ENCODE measurements around the gene IMMT.

Gene IMMT

DNA sequence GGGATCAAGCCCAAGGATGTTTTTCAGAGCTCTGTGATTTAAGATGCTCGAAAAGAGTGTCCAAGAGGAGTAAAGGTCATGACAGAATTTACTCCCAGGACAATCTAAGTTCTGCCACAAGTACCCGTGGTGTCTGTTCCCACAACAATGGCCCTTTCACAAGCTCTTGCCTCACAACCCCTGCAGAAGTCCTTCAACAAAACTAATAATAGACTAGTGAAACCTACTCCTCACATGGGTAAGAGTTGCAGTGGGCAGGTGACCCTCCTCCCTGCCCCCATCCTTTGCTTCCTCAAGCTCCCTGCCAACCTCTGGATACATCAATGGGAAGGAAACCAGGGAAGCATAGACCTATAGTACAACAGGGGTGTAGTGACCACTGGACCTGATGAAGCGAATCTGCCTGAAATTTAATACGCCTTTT lies 54.3 kb downstream of the IMMT start:
- peak; percentile 46 for DNase-seq (ENCODE audit: low spot score)

DNA sequence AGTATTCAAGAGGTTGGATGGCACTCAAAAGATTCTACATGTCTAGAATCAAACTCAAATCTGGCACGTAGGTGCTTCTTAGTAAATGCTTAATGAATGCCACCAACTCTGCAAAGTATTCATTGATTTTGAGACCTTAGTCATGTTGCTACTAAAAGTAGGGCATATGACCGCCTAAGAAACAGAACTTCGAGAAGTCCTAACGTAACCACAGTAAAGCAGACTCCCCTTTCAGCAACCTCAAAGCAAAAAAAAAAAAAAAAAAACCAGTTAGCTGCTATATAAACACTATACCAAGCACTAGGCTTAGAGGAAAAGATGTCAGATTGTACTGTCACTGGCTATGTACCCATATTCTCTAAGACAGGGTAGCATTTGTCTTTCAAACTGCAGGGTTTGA lies 55.3 kb downstream of the IMMT start:
- DNase-seq (ENCODE audit: low spot score), result no peak

DNA sequence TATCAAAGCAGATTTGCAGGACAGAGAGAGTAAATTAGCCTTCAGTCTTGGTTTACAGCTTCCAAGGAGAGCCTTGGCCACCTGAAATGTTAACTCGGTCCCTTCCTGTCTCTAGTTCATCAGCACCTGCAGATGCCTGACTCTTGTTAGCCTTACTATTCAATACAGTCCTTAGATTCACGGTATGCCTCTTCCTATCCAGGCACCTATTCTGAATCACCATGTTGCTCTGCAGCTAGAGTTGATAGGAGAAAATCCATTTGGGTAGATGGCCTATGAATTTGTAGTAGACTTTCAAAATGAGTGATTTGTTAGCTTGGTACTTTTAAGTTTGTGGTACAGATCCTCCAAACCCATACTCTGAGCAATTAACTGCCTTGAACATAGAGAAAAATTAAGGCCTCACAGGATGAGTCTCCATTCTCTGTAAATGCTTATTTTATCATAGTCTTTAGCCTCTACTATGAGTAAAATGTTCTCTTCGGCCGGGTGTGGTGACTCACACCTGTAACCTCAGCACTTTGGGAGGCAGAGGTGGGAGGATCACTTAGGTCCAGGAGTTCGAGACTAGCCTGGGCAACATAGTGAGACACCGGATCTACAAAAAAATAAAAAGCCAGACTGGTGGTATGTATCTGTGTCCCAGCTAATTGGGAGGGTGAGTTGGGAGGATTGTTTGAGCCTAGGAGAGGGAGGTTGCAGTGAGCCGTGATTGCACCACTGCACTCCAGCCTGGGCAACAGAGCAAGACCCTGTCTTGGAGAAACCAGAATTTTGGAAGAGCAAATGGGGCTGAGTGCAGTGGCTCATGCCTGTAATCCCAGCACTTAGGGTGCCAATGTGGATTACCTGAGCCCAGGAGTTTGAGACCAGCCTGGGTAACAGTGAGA lies 56.3 kb downstream of the IMMT start:
- no peak for DNase-seq (ENCODE audit: low spot score)

DNA sequence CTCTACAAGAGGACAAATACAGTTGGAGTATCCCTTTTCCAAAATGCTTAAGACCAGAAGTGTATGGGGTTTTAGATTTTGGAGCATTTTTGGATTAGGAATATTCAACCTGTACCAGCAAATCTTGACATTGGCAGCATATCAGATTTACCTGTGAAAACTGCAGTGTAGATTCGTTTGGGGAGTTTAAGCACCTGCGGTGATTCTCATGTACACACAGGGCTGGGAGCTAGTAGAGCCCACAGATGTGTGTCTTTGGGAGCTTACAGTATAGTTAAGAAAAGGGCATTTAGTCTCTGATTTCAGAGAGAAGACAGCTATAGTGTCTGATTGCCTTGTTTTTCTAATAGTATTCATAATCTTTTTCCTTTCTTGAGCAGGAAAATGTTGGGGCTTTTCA lies 59.1 kb downstream of the IMMT start:
- no peak for DNase-seq (ENCODE audit: low spot score)

DNA sequence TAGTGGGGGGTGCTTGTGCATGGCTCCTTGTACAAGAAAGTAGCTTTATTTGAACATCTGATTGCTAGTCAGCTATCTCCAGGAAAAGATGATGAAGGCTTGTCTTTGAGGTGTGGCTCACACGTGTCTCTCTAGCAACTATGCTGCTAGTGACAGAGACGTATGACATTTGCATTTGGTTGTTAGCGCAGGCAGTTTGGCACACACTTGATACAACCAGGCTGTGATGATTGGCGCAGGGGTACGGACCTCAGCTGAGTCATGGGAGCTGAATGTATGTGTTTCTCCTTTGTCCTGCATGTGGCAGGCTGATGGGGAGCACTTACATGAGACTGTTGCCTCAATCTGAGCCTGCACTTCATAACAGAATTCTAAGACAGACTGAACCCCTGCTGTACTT lies 59.6 kb downstream of the IMMT start:
- DNase-seq (ENCODE audit: low spot score), result no peak

DNA sequence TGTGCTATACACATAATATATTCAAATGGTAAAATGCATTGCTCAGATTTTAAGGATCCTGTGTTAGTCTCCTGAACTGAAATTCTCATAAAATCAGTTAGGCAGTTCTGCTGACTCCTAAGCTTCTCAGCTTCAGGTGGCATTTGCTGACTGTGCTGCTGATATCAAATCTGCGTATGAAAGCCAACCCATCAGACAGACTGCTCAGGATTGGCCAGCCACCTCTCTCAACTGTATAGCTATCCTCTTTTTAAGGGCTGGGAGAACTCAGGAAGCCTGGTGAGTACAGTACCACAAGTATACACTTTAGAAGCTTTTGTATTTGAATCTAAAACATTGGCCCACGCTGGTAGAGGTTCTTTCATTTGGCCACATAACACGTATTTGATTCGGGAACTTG lies 60.6 kb downstream of the IMMT start:
- DNase-seq (ENCODE audit: low spot score), result no peak

DNA sequence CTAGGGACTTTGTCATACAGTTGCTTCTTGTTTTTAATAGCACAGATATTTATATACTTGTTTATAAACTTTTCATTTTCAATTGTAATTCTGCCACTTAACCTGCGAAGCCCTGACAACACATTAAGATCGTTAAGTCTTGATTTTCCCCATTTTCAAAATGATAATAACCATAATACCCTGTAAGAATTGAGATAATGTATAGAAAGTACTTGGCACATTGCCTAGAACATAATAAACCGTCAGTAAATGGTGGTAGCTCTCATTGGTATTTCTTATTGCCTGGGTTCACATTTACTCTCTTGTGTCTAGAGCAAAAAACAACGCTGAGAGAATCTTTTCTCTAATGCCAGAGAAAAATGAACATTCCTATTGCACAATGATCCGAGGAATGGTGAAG lies 70.6 kb downstream of the IMMT start:
- no peak for DNase-seq (ENCODE audit: low spot score)

DNA sequence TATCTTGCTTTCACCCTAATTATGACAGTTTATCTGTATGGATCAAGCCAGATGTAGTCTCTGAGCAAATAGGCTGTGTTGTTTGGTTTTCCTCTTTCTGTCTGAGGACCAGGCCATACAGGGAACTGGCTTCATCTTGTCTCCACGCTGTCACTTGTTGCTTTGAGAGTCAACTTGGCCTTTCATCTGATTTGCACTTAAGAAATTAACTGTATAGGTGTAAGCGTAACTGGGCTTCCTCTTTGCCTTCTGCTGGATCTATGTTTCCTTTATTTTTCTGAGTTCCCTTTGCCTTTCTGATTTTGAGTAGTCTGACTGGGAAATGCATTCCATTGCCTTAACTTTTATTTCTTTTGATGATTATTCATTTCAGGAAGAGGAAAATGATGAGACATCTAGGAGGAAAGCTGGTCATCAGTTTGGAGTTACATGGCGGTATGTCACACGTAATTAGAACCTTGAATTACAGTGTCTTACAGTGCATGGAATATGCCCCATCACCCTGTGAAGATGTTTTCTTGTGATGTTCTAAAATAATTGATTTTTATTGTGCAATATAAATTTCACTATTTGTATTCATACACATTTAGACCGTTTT lies 71.8 kb downstream of the IMMT start:
- no peak for DNase-seq (ENCODE audit: low spot score)

DNA sequence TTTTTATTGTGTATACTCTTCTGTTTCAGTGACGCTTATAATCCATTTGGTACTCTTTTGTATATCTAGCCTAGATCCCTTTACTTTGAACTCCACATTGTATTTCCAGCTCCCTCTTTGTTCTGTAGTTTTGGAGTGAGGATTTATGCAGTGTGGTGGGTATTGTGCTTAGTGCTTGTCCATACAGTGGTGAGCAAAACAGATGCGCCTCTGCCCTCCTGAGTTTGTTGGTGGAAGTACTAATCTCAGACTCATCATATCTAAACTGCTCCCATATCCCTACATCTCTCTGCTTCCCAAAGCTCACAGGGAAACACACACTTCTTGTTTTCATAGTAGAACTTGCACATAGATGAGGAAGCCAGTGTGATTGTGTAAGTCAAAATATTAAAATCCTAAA lies 77.1 kb downstream of the IMMT start:
- no peak for DNase-seq (ENCODE audit: low spot score)

DNA sequence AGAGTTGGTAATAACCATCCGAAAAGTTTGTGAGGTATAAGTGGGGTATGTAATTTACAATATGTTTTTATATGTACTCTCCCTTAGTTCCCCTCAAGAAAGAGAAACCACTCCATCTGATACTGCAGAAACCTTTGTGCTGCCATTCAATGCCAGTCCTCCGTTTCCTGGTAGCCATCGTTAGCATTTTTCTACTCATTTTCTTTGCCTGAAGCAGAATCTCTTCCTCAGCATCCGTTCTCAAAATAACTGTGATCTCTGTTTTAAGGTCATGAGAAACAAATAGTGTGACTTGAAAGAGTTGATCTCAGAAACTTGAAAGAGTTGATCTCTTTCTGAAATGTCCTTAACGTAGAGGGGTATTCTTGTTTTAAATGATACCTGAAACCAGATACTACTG lies 88.2 kb downstream of the IMMT start:
- DNase-seq (ENCODE audit: low spot score), result no peak

DNA sequence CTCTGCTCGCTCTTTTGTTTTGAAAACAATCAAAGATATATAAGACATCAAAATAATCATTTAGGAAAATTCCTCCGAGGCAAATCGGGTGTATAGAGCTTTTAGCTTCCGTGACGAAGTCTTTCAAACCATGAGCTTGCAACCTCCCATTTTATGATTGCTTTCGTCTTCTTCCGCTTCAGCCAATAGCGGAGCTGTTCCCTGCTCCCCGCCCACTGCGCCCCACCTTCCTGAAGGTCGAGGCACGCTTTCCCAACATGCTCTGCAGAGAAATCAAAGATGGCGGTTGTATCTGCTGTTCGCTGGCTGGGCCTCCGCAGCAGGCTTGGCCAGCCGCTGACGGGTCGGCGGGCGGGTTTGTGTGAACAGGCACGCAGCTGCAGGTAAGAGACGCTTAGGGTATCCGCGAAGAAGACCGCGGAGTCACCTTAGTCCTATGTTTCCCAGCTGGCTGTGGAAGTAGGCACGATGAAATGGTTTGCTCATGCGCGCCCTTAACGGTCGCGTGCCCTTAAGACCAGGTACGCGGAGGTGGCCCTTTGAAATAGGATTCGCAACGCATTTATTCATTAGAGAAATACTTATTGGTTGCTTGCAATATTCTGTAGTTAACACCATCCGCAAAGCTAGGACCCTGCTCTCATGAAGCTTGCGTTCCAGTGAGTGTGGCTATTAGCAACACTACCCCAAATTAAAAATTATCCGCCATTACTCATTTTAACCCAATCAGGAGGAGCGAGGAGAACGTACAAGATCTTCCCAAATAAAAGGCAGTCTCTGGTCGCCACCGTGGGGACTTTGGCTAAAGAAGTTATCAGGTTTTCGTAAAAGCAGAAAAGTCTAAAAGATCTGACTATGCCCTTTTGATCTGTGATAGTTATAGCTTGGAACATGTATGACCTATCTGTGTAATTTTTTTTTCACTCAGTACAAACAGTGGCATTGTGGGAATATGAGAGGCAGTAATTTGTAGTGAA lies 89.0 kb downstream of the IMMT start, which contains the start of gene PTCD3:
Gene PTCD3 (plus strand): TSS at position 267 of the 977 bp plus-strand sequence. CDS start 13 bp downstream, at position 280.
- peak; percentile 93 for DNase-seq (ENCODE audit: low spot score)

DNA sequence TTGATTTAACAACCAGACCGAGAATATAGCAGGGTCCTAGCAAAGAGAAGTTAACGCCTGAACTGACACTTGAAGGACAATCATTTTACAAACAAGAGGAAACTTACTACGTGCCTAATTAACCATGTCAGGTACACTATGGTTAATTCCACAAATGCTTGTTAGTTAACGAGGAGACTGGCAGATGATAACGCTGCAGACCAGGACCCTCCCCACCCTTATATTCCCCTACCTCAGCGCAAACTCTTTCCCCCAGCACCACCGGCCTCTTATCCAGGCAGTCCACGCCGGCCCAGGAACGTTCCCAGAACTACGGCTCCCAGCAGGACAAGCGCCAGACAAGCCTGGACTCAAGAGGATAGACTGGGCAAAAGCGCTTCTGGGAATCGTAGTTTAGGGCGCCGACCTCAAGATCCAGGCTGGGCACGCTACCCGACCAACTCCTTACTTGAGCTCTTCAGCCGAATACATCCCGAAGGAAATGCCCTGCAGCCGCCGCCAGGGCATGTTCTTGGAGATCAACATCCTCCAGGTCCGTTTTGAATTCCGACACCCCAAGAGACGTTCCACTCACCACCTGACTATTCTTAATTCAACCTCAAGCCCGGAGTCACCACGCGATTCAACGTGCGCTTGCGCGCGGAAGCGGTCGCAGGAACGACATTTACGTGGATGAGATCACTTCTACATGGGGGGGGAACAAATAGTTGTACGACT lies 89.9 kb downstream of the IMMT start, which contains the start of gene POLR1A:
Gene POLR1A (minus strand): TSS at position 635 of the 717 bp plus-strand sequence. CDS start 110 bp downstream, at position 525.
- peak; percentile 68 for DNase-seq (ENCODE audit: low spot score)

DNA sequence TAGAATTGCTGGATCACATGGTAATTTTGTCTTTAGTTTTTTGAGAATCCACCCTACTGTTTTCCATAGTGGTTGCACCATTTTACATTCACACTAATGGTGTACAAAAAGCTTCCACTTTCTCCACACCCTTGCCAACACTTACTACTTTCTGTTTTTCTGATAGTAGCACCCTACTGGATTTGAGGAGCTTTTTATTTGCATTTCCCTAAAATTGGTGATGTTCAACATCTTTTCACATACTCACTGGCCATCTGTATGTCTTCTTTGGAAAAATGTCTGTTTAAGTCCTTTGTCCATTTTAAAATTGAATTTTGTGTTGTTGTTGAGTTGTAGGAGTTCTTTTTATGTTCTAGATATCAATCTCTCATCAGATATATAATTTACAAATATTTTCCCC lies 93.1 kb downstream of the IMMT start:
- no peak for DNase-seq (ENCODE audit: low spot score)

DNA sequence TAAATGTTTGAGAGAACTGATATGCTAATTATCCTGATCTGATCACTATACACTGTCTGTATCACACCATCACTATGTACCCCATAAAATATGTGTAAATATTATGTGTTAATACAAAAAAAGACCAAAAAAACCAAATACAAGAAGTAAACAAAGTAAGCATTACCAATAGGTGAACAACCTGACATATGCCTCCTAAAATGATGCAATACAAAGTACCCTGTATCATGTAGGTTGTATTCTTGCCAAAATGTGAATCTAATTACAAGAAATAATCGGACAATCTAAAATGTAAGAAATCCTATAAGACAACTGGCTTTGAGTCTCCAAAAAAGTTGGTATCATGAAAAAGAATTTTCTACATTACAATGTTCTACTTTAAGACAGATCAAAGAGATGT lies 97.3 kb downstream of the IMMT start:
- DNase-seq (ENCODE audit: low spot score), result no peak

DNA sequence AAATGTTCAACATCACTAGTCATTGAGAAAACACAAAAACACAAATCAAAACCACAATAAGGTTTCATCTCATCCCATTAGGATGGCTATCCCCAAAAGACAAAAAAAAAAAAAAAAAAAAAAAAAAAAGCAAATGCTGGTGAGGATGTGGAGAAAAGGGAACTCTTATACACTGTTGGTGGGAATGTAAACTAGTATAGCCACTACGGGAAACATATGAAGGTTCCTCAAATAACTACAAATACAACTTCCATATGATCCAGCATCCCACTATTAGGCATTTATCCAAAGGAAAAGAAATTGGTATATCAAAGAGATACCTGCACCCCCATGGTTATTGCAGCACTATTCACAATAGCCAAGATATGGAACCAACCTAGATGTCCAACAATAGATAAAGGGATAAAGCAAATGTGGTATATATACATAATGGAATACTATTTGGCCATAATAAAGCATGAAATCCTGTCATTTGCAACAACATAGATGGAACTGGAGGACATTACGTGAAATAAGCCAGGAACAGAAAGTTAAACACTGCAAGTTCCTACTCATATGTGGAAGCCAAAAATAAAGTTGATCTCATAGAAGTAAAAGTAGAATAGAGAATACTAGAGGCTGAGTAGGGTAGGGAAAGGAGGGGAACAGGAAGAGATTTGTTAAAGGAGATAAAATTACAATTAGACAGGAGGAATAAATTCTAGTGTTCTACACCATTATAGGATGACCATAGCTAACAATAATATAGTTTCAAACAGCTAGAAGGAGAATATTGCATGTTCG lies 98.0 kb downstream of the IMMT start:
- no peak for DNase-seq (ENCODE audit: low spot score)

DNA sequence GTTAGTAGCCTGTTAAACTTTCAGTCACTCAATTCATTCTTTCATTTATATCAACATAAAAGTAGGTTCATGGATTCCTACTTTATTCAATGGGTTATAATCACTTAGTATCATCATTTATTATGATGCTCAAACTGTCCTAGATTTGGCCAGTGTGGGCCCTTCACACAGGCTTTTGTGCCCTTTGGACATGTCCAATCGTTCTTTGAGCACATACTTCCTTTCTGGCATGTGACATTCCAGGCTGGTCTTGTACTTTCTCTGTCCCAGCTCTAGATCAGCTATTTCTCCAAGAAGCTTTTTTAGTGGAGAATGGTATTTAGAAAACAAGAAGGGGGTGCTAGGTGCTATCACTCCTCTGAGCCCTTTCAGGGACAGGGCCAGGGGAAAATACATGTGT lies 101.0 kb downstream of the IMMT start:
- DNase-seq (ENCODE audit: low spot score), result no peak

Data from COLO829 (cell line).